Measurements from ENCODE around the gene ESD. TPM values are rescaled to one million over a fixed set of nuclear protein-coding genes. Genes with fewer than 3 reads are reported as not detected.

Gene ESD
- total and polyA plus RNA-seq, 2 of the 13 experiments (the other 11 are each of a cell fraction or from before 2014, with no cell fraction given): 118 to 147 TPM

DNA sequence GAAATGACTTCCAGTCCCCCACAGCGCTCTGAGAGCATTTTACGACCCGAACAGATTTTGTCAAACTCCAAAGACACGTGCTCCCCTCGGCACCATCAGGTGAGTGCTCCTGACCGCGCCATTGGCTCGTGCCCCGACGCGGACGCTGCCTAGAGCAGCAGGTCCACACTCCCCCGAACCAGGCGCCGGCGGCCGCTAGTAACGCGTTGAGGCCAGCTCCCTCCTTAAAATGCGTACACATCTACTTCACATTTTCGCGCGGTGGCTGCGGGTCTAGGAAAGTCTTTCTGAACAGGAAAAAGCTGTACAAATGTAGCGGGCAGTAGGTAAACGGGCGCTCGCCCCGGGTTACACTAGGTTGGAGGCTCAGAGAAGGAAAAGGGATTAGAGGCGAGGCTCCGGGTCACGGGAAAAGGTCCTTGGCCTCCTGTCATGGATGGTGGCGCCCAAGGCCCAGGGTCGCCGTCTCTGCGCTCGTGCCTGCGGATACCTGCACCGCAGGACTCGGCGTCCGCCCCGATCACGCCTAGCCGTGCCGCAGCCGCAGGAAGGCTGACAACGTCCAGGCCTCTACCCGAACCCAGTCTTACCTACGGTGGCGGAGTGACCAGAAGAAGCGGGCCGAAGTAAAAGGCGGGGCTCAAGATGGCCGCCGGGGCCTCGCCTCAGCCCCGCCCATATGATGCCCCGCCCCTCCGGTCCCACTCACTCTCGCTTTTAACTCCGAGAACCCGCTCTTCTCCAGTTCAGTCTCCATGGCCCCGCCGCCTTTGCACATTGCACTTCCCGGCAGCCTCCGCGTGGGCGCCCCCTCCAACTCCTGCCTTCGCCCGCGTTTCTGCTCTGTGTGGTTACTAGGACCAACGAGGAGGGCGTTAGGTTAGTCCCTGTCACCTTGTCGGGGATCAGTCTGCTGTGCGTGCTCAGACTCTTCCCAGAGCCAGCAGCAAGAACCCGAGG, at the start of gene ESD (continued):
- peak; percentile 92 for TF ChIP-seq ZNF280D (CRISPR knock-in tag; IDR thresholded peaks at IDR 0.05)
- no peak; the same call in 1 of the 2 replicates for TF ChIP-seq TBX2 (CRISPR knock-in tag; IDR thresholded peaks at IDR 0.05; ENCODE audit: borderline replicate concordance)
- peak; percentile 12; the same call in 1 of the 2 replicates for TF ChIP-seq ZNF691 (CRISPR knock-in tag; IDR thresholded peaks at IDR 0.05; ENCODE audit: borderline replicate concordance, low read depth)
- peak; percentile 64; the same call in 1 of the 2 replicates for TF ChIP-seq ZNF678 (CRISPR knock-in tag; IDR thresholded peaks at IDR 0.05)
- TF ChIP-seq ZC3H4 (CRISPR knock-in tag; IDR thresholded peaks at IDR 0.05; ENCODE audit: borderline replicate concordance): no peak; the same call in 1 of the 2 replicates
- peak; percentile 80 for TF ChIP-seq ZNF883 (CRISPR knock-in tag; IDR thresholded peaks at IDR 0.05; ENCODE audit: not compliant biosample characterization)
- peak; percentile 98 for TF ChIP-seq ZFX (CRISPR knock-in tag; IDR thresholded peaks at IDR 0.05; ENCODE audit: low read depth)
- peak; percentile 57; the same call in 1 of the 2 replicates for TF ChIP-seq ZIK1 (CRISPR knock-in tag; IDR thresholded peaks at IDR 0.05; ENCODE audit: borderline replicate concordance, low read depth)
- peak; percentile 91; the same call in 1 of the 2 replicates for TF ChIP-seq HES4 (CRISPR knock-in tag; IDR thresholded peaks at IDR 0.05; ENCODE audit: borderline replicate concordance)
- TF ChIP-seq ZHX2 (IDR thresholded peaks at IDR 0.05; ENCODE audit: low read depth): peak; percentile 16; the same call in 1 of the 2 replicates
- peak; percentile 50; the same call in 1 of the 2 replicates for TF ChIP-seq ZHX2 (CRISPR knock-in tag; IDR thresholded peaks at IDR 0.05; ENCODE audit: borderline replicate concordance)
- no peak for TF ChIP-seq SKIL (CRISPR knock-in tag; IDR thresholded peaks at IDR 0.05; ENCODE audit: borderline replicate concordance)
- TF ChIP-seq NAIF1 (CRISPR knock-in tag; IDR thresholded peaks at IDR 0.05; ENCODE audit: borderline replicate concordance): peak; percentile 78; the same call in 1 of the 2 replicates
